Duodenal mucosa (tissue), 2 donors: ENCODE measurements around the gene DGKE.

Experiments used
- H3K27ac ChIP-seq: one replicate; pipeline ENCODE4 v1.7.0; 2013; ENCODE audit warnings: low read depth, low read length
- H3K27me3 ChIP-seq, 2 donors: one replicate each; pipeline ENCODE4 v1.7.0; 2013; ENCODE audit warnings: low read length in 2 of 2, control low read depth in 1 of 2; ENCODE audit not compliant: insufficient read depth in 2 of 2, control insufficient read depth in 1 of 2
- H3K36me3 ChIP-seq, 2 donors: one replicate each; pipeline ENCODE4 v1.7.0; 2013; ENCODE audit warnings: low read length in 2 of 2, control low read depth in 1 of 2; ENCODE audit not compliant: insufficient read depth in 2 of 2, control insufficient read depth in 1 of 2
- H3K4me1 ChIP-seq, 2 donors: one replicate each; pipeline ENCODE4 v1.7.0; 2013; ENCODE audit warnings: low read length in 2 of 2, control low read depth in 1 of 2; ENCODE audit not compliant: insufficient read depth in 2 of 2, control insufficient read depth in 1 of 2
- H3K4me3 ChIP-seq, 2 donors: one replicate each; pipeline ENCODE4 v1.7.0; 2013; ENCODE audit warnings: low read length in 2 of 2, low read depth in 1 of 2
- H3K9ac ChIP-seq, 2 donors: one replicate each; pipeline ENCODE4 v1.7.0; 2013; ENCODE audit warnings: low read length in 2 of 2, low read depth in 1 of 2
- H3K9me3 ChIP-seq, 2 donors: one replicate each; pipeline ENCODE4 v1.7.0; 2013; ENCODE audit warnings: low read length in 2 of 2, control low read depth in 1 of 2; ENCODE audit not compliant: control insufficient read depth in 1 of 2

DGKE gene

DNA sequence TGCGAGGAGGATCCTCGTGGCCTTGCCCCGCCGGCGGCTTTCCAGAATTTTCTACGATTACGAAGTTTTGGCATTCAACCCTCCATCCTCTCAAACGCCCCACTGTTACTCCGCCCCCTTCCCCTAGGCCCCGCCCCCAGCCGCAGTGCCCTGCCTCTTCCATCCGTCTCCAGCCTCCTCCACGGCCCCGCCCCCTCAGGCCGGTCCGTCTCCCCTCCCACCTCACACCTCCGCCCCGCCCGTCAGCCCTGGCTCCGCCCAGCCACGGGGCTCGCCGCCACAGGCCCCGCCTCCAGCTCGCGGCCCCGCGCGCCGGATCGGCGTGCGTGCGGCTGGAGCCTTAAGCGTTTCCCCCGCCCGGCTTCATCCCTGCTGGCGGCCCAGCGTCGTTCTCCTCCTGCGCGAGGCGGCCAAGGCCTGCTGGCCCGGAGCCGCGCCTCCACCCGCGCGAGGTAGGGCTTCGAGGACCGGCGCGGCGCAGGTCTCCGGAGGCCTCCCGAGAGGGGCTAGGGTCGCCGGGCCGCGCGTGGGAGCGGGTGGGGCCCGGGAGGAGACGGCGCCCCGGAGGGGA lies at the start of gene DGKE, which contains the start of gene C17orf67:
DGKE (plus strand) TSS at position 343 of the 571 bp plus-strand sequence. CDS start 645 bp downstream, outside the sequence.
C17orf67 (minus strand) TSS at position 112 of the 571 bp plus-strand sequence. CDS start 18,110 bp downstream, outside the sequence.
- Histone ChIP-seq H3K4me1 (peaks cover 17 to 22% of the 10 kb centered on the region in 2 donors), H3K27me3 (no peaks in the 10 kb centered on the region), H3K9ac (peak within 1 kb of the TSS; percentile 62 to 81), H3K9me3 (no peaks in the 10 kb centered on the region), H3K36me3 (peaks cover 0 to 2% of the 10 kb centered on the region in 2 donors), H3K27ac (peak within 1 kb of the TSS; percentile 68), H3K4me3 (peak within 1 kb of the TSS; percentile 81 to 87)

DNA sequence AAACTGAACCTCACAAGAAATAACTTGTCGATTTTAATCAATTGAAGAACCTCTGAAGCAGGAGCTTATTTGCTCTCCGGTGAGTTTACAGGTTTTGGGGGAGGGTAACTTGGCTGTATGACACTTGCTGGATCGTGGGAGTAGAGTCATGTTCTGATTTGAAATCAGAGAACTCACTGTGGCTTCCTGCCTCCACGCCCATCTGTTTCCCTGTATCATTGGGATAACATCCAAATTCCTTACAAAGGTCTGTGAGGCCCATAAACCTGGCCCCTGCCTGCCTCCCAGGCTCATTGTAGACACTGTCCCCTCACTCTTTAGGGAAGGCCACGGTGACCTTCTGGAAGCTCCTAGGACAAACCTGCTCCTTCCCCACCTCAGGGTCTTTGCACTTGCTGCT lies 48.5 kb upstream of the DGKE start:
- Histone ChIP-seq H3K9me3 (no peaks in the 10 kb centered on the region), H3K27me3 (peaks cover 0 to 5% of the 10 kb centered on the region in 2 donors), H3K27ac (no peak overlapping the region), H3K4me3 (no peak overlapping the region), H3K4me1 (peaks cover 23 to 30% of the 10 kb centered on the region in 2 donors), H3K36me3 (no peaks in the 10 kb centered on the region), H3K9ac (no peak overlapping the region)

DNA sequence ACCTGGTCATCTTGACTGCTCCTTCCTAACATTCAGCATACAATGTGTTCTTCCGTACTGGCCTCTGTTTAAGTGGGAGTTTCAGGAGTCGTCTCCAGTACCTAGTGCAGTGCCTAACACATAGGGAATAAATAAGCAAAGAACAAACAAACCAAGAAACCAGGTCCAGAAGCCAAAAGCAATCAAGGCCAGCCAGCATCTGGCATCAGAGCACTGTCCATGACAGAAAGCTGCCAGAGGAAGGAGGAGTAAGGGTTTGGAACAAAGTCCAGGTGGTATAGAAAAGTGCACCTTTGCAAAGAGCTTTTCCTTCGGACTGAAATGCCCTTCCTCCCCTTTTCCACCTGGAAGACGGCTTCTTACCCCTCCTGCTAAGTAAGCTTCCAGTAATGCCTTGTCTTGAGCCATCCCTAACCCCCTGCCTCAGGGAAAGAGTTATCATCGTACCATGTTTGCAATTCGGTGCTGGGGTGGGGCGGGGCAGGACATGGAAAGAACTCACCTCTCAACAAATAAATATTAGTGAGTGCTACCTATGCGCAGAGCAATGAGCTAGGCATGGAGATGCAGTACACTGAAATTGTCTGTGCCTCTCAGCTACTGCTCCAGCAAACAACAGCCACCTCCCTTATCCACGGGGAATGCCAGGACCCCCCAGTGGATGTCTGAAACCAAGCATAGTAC lies 47.8 kb upstream of the DGKE start:
- no peaks in the 10 kb centered on the region for H3K36me3 ChIP-seq
- H3K27me3 ChIP-seq = peaks cover 0 to under 1% of the 10 kb centered on the region in 2 donors
- no peak overlapping the region for H3K27ac ChIP-seq
- H3K4me3 ChIP-seq = peak overlapping the region in 1 of 2 donors; percentile 29
- H3K4me1 ChIP-seq = peaks cover 20 to 27% of the 10 kb centered on the region in 2 donors
- no peaks in the 10 kb centered on the region for H3K9me3 ChIP-seq
- H3K9ac ChIP-seq = no peak overlapping the region

DNA sequence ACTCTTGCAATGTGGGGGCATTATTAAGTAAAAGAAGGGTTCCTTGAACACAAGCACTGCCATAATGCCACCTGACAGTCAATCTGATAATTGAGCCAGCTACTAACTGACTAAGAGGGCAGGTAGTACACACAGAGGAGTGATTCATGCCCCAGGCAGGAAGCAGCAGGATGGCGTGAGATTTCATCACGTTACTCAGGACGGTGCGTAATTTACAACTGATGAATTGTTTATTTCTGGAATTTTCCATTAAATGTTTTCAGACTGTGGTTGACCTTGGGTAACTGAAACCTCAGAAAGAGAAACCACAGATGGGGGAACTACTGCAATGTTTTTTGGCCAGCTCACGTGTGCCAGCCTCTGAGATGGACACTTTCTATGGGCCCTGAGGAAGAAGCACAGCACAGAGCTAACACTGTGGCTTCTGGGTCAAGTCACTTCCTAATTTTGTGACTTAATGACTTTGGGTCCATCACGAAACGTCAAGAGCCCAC lies 46.9 kb upstream of the DGKE start:
- H3K36me3 ChIP-seq = no peaks in the 10 kb centered on the region
- H3K27ac ChIP-seq = no peak overlapping the region
- H3K9ac ChIP-seq = no peak overlapping the region
- H3K27me3 ChIP-seq = no peaks in the 10 kb centered on the region
- peaks cover 20 to 27% of the 10 kb centered on the region in 2 donors for H3K4me1 ChIP-seq
- no peak overlapping the region for H3K4me3 ChIP-seq
- no peaks in the 10 kb centered on the region for H3K9me3 ChIP-seq

DNA sequence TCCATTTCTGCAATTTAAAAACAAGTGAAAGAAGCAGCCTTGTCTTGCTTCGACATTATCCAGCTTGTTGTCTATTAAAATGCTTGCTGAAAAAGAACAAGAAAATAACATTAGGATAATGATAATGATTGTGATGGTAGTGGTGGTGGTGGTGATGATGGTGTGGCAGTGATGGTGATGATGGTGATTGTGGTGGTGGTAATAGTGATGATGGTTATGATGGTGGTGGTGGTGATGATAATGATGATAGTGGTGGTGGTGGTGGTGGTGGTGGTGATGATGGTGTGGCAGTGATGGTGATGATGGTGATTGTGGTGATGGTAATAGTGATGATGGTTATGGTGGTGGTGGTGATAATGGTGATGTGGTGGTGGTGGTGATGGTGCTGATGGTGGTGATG lies 41.7 kb upstream of the DGKE start:
- H3K4me3 ChIP-seq = no peak overlapping the region
- H3K36me3 ChIP-seq = no peaks in the 10 kb centered on the region

DNA sequence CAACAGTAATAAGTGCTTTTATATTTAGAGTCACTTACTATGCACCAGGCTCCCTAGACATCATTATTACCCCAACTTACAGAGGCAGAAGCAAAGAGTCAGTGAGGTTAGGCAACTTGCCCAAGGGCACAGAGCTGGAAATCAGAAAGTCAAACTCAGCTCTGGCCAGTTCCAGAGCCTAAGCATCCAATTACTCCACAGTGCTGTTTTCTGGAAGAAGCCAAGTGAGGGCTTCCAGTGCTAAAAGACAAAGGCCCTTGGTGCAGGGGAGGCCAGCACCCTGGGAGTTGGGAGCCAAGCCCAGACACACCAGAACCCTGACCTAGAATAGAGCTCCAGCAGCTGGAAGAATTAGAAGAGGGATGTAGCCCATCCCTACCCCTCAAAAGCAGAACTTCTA lies 40.4 kb upstream of the DGKE start:
- no peaks in the 10 kb centered on the region for H3K27me3 ChIP-seq
- H3K9me3 ChIP-seq = no peaks in the 10 kb centered on the region
- no peak overlapping the region for H3K27ac ChIP-seq
- H3K4me1 ChIP-seq = peaks cover 22 to 24% of the 10 kb centered on the region in 2 donors
- H3K9ac ChIP-seq = no peak overlapping the region
- H3K4me3 ChIP-seq = no peak overlapping the region
- H3K36me3 ChIP-seq = no peaks in the 10 kb centered on the region

More for the DNA sequence above, 41.7 kb upstream of the DGKE start:
- Histone ChIP-seq H3K9me3 (no peaks in the 10 kb centered on the region), H3K4me1 (peaks cover 23 to 28% of the 10 kb centered on the region in 2 donors), H3K9ac (no peak overlapping the region), H3K27me3 (no peaks in the 10 kb centered on the region), H3K27ac (no peak overlapping the region)

DNA sequence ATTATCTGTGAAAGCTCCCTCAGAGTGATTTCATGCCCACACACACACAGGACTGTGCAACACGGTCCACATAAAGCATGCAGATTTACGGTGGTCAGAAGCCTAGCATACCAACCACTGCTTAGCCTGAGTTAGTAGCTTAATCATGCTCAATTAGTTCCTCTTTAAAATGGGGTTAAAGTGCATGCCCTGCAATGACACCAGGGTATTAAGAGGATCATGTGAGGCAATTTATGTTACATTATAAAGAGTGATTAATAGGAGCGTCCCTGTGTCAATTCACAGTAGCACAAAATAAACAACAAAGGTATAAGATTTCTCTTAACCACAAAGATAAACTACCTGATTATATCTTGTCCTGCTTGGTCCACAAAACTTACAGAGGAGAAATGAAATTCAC lies 40.0 kb upstream of the DGKE start:
- Histone ChIP-seq H3K9ac (no peak overlapping the region), H3K4me3 (no peak overlapping the region), H3K27ac (no peak overlapping the region), H3K9me3 (no peaks in the 10 kb centered on the region), H3K36me3 (no peaks in the 10 kb centered on the region), H3K27me3 (no peaks in the 10 kb centered on the region), H3K4me1 (peaks cover 22 to 24% of the 10 kb centered on the region in 2 donors)

DNA sequence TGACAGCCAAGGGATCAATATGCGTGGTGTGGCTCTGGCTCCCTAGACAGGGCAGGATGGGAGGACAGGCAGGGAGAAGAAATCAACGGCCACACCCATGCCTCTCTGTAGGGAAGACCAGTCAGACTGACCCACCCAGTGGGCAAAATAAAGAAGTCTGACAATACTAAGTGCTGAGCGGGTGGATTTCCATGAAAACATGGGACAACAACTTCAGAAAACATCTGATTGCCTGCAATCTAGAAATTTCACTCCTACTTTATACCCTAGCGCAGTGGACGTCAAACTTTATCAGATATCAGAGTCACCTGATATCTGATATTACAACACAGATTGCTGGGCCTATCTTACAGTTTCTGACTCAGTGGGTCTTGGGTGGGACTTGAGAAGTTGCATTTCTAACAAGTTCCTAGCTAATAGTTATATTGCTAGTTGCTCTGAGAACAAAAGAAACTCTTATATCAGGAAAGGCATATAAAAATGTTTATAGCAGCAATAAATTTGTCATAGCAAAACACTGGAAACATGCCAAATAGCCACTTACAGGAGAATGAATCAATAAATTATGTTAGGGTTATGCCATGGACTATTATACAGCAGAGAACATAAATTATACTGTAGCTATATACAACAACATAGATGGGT lies 38.6 kb upstream of the DGKE start:
- H3K9ac ChIP-seq = peak overlapping the region; percentile 38 to 41
- H3K9me3 ChIP-seq = no peaks in the 10 kb centered on the region
- no peaks in the 10 kb centered on the region for H3K27me3 ChIP-seq
- H3K4me1 ChIP-seq = peaks cover 22 to 24% of the 10 kb centered on the region in 2 donors
- no peaks in the 10 kb centered on the region for H3K36me3 ChIP-seq
- peak overlapping the region; percentile 5 to 11 for H3K4me3 ChIP-seq
- no peak overlapping the region for H3K27ac ChIP-seq

DNA sequence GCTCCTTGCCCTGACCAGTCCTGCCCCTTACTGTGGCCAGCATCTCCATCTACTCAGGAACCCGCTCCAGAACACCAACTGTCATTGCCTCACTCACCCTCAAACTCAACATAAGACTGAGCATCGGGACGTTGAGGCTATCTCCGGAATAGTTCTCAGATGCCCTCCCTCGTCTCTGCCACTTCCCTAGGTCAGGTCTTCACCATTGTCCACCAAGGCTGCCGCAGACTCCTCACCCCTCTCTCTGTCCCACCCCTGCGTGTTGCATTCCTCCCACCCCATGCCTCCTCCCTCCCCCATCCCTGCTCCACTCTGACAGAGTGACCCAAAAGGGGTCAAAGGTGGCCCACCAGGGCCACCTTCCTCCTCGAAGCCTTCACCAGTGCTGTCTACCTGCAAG lies 37.4 kb upstream of the DGKE start:
- H3K4me1 ChIP-seq = peaks cover 22 to 24% of the 10 kb centered on the region in 2 donors
- no peak overlapping the region for H3K27ac ChIP-seq
- H3K4me3 ChIP-seq = no peak overlapping the region
- no peaks in the 10 kb centered on the region for H3K36me3 ChIP-seq
- no peak overlapping the region for H3K9ac ChIP-seq
- H3K9me3 ChIP-seq = no peaks in the 10 kb centered on the region
- no peaks in the 10 kb centered on the region for H3K27me3 ChIP-seq

DNA sequence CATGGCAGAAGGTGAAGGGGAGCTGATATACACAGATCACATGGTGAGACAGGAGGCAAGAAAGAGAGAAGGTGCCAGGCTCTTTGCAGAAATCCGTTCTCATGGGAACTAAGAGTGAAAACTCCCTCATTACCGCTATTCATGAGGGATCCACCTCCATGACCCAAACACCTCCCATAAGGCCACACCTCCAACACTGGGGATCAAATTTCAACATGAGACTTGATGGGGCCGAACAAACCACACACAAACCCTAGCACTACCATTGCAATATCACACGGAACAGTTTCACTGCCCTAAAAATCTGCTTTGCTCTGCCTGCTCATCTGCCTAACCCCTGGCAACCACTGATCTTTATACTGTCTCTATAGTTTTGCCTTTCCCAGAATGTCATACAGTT lies 35.0 kb upstream of the DGKE start:
- peaks cover 14 to 15% of the 10 kb centered on the region in 2 donors for H3K4me1 ChIP-seq
- H3K4me3 ChIP-seq = no peak overlapping the region
- H3K27ac ChIP-seq = no peak overlapping the region
- no peaks in the 10 kb centered on the region for H3K9me3 ChIP-seq
- H3K36me3 ChIP-seq = no peaks in the 10 kb centered on the region
- H3K9ac ChIP-seq = no peak overlapping the region
- no peaks in the 10 kb centered on the region for H3K27me3 ChIP-seq
